K562 (cell line): ENCODE data around the gene HSPA1B. TPM values are rescaled to one million over a fixed set of nuclear protein-coding genes. Genes with fewer than 3 reads are reported as not detected.

Source experiments
- ASH1L ChIP-seq: fragments of 450-650 bp; IDR thresholded peaks from 2 replicates; pipeline ENCODE4 v1.6.1; 2018; ENCODE audit warnings: borderline replicate concordance, mild to moderate bottlenecking, low read depth; ENCODE audit not compliant: partially characterized antibody
- ATF3 ChIP-seq, 2 experiments: fragments of 450-650 bp in 1 of 2; sonication (generic) in 1 of 2; formaldehyde crosslinking in 1 of 2; IDR thresholded peaks in 1 of 2; conservative IDR thresholded peaks in 1 of 2; 2 replicates each; pipeline versions ENCODE4 v1.6.1 to v1.8.1; 2016 to 2023; ENCODE audit warnings: mild to moderate bottlenecking in 2 of 2, moderate library complexity in 2 of 2, inconsistent platforms in 1 of 2, missing genetic modification reagents in 1 of 2
- ETS1 ChIP-seq: conservative IDR thresholded peaks from 2 replicates; pipeline ENCODE4 v1.6.1; 2011; ENCODE audit warnings: low read depth, mild to moderate bottlenecking, low read length; ENCODE audit not compliant: control insufficient read depth
- FOSL1 ChIP-seq: fragments of 200-800 bp; sonication (Bioruptor generic); conservative IDR thresholded peaks from 2 replicates; pipeline ENCODE4 v1.6.1; 2016; ENCODE audit warnings: missing genetic modification characterization, missing compliant biosample characterization
- HEY1 ChIP-seq: fragments of 250-450 bp; sonication (Bioruptor Pico); IDR thresholded peaks from 2 replicates; pipeline ENCODE4 v1.5.0; 2020; ENCODE audit warnings: mild to moderate bottlenecking, moderate library complexity, borderline replicate concordance
- HMG20B ChIP-seq: fragments of 250-450 bp; sonication (Bioruptor Pico); IDR thresholded peaks from 2 replicates; pipeline ENCODE4 v1.5.0; 2021; ENCODE audit warnings: mild to moderate bottlenecking
- KDM2B ChIP-seq: fragments of 250-450 bp; sonication (Bioruptor Pico); IDR thresholded peaks from 2 replicates; pipeline ENCODE4 v1.8.0; 2021; ENCODE audit warnings: mild to moderate bottlenecking, moderate library complexity
- MLLT1 ChIP-seq, 2 experiments: fragments of 450-650 bp; IDR thresholded peaks; 2 replicates each; pipeline ENCODE4 v1.6.1; 2016
- NFIX ChIP-seq: fragments of 250-450 bp; sonication (Bioruptor Pico); IDR thresholded peaks from 2 replicates; pipeline ENCODE4 v1.4.0; 2020; ENCODE audit warnings: low read depth, mild to moderate bottlenecking, moderate library complexity
- POLR2AphosphoS5 ChIP-seq: IDR thresholded peaks from 2 replicates; pipeline ENCODE4 v1.6.1; 2011; ENCODE audit warnings: mild to moderate bottlenecking, low read depth, low read length, moderate library complexity; ENCODE audit not compliant: control insufficient read depth, insufficient read depth
- PYGO2 ChIP-seq: fragments of 450-650 bp; IDR thresholded peaks from 2 replicates; pipeline ENCODE4 v1.6.1; 2016; ENCODE audit warnings: mild to moderate bottlenecking, missing genetic modification characterization, moderate library complexity, missing compliant biosample characterization
- SRF ChIP-seq, 2 experiments: fragments of 250-450, 450-650 bp in 1 of 2; sonication (Bioruptor Pico) in 1 of 2; sonication (generic) in 1 of 2; formaldehyde crosslinking; IDR thresholded peaks; 2 replicates each; pipeline versions ENCODE4 v1.5.0 to v1.5.1; 2020 to 2022; ENCODE audit warnings: mild to moderate bottlenecking in 1 of 2, missing genetic modification reagents in 1 of 2
- TFE3 ChIP-seq: fragments of 450-650 bp; formaldehyde crosslinking; IDR thresholded peaks from 2 replicates; pipeline ENCODE4 v1.4.0; 2020; ENCODE audit warnings: mild to moderate bottlenecking, mixed read lengths
- XRCC5 ChIP-seq: fragments of 200-400 bp; formaldehyde crosslinking; IDR thresholded peaks from 2 replicates; pipeline ENCODE4 v1.6.1; 2017; ENCODE audit warnings: low read depth, mild to moderate bottlenecking, low read length
- YY1 ChIP-seq, 3 experiments: IDR thresholded peaks; 2 replicates each; pipeline ENCODE4 v1.6.1; 2011; ENCODE audit warnings: low read length in 2 of 3, mild to moderate bottlenecking in 2 of 3, moderate library complexity in 2 of 3, borderline replicate concordance in 1 of 3, control low read depth in 1 of 3, low read depth in 1 of 3; ENCODE audit not compliant: insufficient read depth in 3 of 3, insufficient replicate concordance in 2 of 3, control insufficient read depth in 1 of 3, insufficient read length in 1 of 3; ENCODE audit errors: extremely low read depth in 1 of 3
- ZNF316 ChIP-seq: fragments of 450-650 bp; IDR thresholded peaks from 2 replicates; pipeline ENCODE4 v1.6.1; 2016
- ZNF511 ChIP-seq: sonication (generic); formaldehyde crosslinking; IDR thresholded peaks from 2 replicates; pipeline ENCODE4 v1.8.0; 2022; ENCODE audit warnings: mild to moderate bottlenecking, missing genetic modification reagents
- polyA plus RNA-seq, 8 experiments: library from polyadenylated mRNA; depleted of rRNA in 4 of 8; stranded (reverse) in 5 of 8; unstranded in 3 of 8; fragments of >200 nt; fragmentation: Nextera tagmentation in 2 of 8; fragmentation: Illumina TruSeq in 1 of 8; extraction: Ambion mirVana in 2 of 8; extraction: Trizol in 1 of 8; gene quantifications; 2 replicates each; pipeline versions ENCODE4 v1.2.1 to v1.2.3, GENCODE V29; 2011 to 2014; ENCODE audit warnings: inconsistent platforms in 1 of 8, missing spikeins in 1 of 8
- total RNA-seq, 7 experiments: library from RNA; depleted of rRNA in 6 of 7; stranded (reverse); fragments of >200 nt in 6 of 7; fragmentation: Illumina TruSeq in 2 of 7; extraction: Trizol in 2 of 7; gene quantifications; 2 replicates each; pipeline versions ENCODE4 v1.2.1 to v1.2.3, GENCODE V29; 2011 to 2021; ENCODE audit warnings: low replicate concordance in 1 of 7

The HSPA1B gene
- total and polyA plus RNA-seq, 9 of the 15 experiments (the other 6 are each of a cell fraction or from before 2014, with no cell fraction given): 0.27 to 227 (median 51.2) TPM

- TF ChIP-seq HEY1: no peak; the same call in 1 of the 2 replicates
- no peak for TF ChIP-seq ASH1L
- TF ChIP-seq XRCC5: no peak
- no peak for TF ChIP-seq HMG20B
- TF ChIP-seq POLR2AphosphoS5: peak; percentile 18; the same call in 1 of the 2 replicates
- TF ChIP-seq ATF3 (IDR thresholded peaks at IDR 0.05): no peak
- no peak for TF ChIP-seq ATF3 (CRISPR knock-in tag; conservative IDR thresholded peaks at IDR 0.05)
- TF ChIP-seq FOSL1 (tag): no peak
- peak in 1 of 2 experiments; percentile 72; a peak in 1 of 4 replicates for TF ChIP-seq SRF (CRISPR knock-in tag; IDR thresholded peaks at IDR 0.05)
- no peak for TF ChIP-seq ZNF511
- TF ChIP-seq TFE3 (CRISPR knock-in tag): no peak
- TF ChIP-seq MLLT1 (IDR thresholded peaks at IDR 0.05): peak in 1 of 2 experiments; percentile 54; a peak in 1 of 4 replicates
- no peak for TF ChIP-seq PYGO2 (tag)
- no peak for TF ChIP-seq NFIX (CRISPR knock-in tag)
- 0 out of 2 replicates have a peak, but pooled peaks have one; percentile 19 for TF ChIP-seq ETS1
- peak in 1 of 3 experiments; percentile 4 for TF ChIP-seq YY1 (IDR thresholded peaks at IDR 0.05; ENCODE audit: borderline replicate concordance in 1 of 3, control insufficient read depth in 1 of 3, extremely low read depth in 1 of 3, insufficient read depth in 3 of 3, insufficient read length in 1 of 3, insufficient replicate concordance in 2 of 3, low read depth in 1 of 3, low read length in 2 of 3)
- TF ChIP-seq ZNF316: no peak
- TF ChIP-seq KDM2B (CRISPR knock-in tag): no peak
These were observed 4.0 kb downstream of the HSPA1B start (continued) for GRCh38 chr6:31831350-31832215.
